GM12878 (cell line): ENCODE results near the gene DEPDC1B. TPM values are rescaled to one million over a fixed set of nuclear protein-coding genes. Genes with fewer than 3 reads are reported as not detected.

Source experiments
- ATAC-seq: fragments of 200-7000 bp; cut with Tn5 transposase; 3 replicates; pipeline ENCODE4 v1.9.1; 2020; ENCODE audit warnings: mild to moderate bottlenecking, moderate library complexity
- BruUV-seq: library from RNA; stranded (reverse); fragments of 400-500 nt; replicated peaks from 2 replicates; lab custom pipeline; 2021; lab: Mats Ljungman, UMichigan
- CTCF ChIA-PET: fragments of 300-600 bp; sonication (Branson Sonifier 250); formaldehyde crosslinking; extraction: SDS; loops from one replicate; lab custom pipeline; 2021; ENCODE audit warnings: inconsistent platforms; lab: Yijun Ruan, JAX
- POLR2A ChIA-PET: fragments of 350-600 bp; formaldehyde crosslinking; extraction: SDS; loops from one replicate; lab custom pipeline; 2021; ENCODE audit warnings: inconsistent platforms; lab: Charles Lee
- RAD21 ChIA-PET: fragments of 300-600 bp; sonication (Branson Sonifier 250); formaldehyde crosslinking; loops from one replicate; lab custom pipeline; 2023; ENCODE audit warnings: antibody characterized with exemption; ENCODE audit not compliant: unreplicated experiment; lab: Charles Lee
- SMC1A ChIA-PET: fragments of 300-600 bp; sonication (Branson Sonifier 250); formaldehyde crosslinking; loops from one replicate; lab custom pipeline; 2023; ENCODE audit not compliant: unreplicated experiment, uncharacterized antibody; lab: Charles Lee
- DNase-seq: peaks from one replicate; pipeline ENCODE4 v3.0.0-alpha.2; 2011; ENCODE audit warnings: low read depth, low spot score
- FAIRE-seq: peaks from 3 replicates; lab custom pipeline; 2011; peaks lifted over from hg19 to GRCh38; lab: Jason Lieb, UNC
- H2AFZ ChIP-seq: 2 replicates; pipeline ENCODE4 v1.6.0; 2011; ENCODE audit warnings: low read depth, low read length, control low read depth; ENCODE audit not compliant: control insufficient read depth
- H3K27ac ChIP-seq: 2 replicates; pipeline ENCODE4 v1.5.1; 2011; ENCODE audit warnings: control low read depth; ENCODE audit not compliant: control insufficient read depth, insufficient read depth
- H3K27me3 ChIP-seq, 2 experiments: replicated peaks in 1 of 2; 2 replicates each; pipeline versions ENCODE4 v1.6.0 to v1.6.1; 2011; ENCODE audit warnings: low read length in 1 of 2; ENCODE audit not compliant: control insufficient read depth in 2 of 2, insufficient read depth in 2 of 2
- H3K36me3 ChIP-seq, 2 experiments: 2 replicates each; pipeline ENCODE4 v1.5.1; 2011; ENCODE audit warnings: low read length in 1 of 2; ENCODE audit not compliant: control insufficient read depth in 2 of 2, insufficient read depth in 2 of 2
- H3K4me1 ChIP-seq: 2 replicates; pipeline ENCODE4 v1.6.1; 2011; ENCODE audit warnings: mild to moderate bottlenecking, low read length, moderate library complexity, mixed read lengths; ENCODE audit not compliant: control insufficient read depth, insufficient read depth
- H3K4me2 ChIP-seq: 2 replicates; pipeline ENCODE4 v1.6.0; 2011; ENCODE audit warnings: control low read depth; ENCODE audit not compliant: control insufficient read depth, insufficient read depth
- H3K4me3 ChIP-seq: fragments of 200-600 bp; sonication (generic); 2 replicates; pipeline ENCODE4 v1.5.1; 2016
- H3K79me2 ChIP-seq: 2 replicates; pipeline ENCODE4 v1.6.0; 2011; ENCODE audit warnings: low read length; ENCODE audit not compliant: control insufficient read depth, insufficient read depth
- H3K9ac ChIP-seq: 2 replicates; pipeline ENCODE4 v1.8.0; 2011; ENCODE audit warnings: low read length, control low read depth, mixed read lengths; ENCODE audit not compliant: control insufficient read depth, insufficient read depth
- H3K9me3 ChIP-seq: replicated peaks from 3 replicates; pipeline ENCODE4 v1.5.1; 2011; ENCODE audit warnings: mild to moderate bottlenecking, low read length; ENCODE audit not compliant: control insufficient read depth, insufficient read depth
- H4K20me1 ChIP-seq: 2 replicates; pipeline ENCODE4 v1.6.0; 2011; ENCODE audit not compliant: control insufficient read depth, insufficient read depth
- BMI1 ChIP-seq: fragments of 450-650 bp; IDR thresholded peaks from 2 replicates; pipeline ENCODE4 v1.6.1; 2016; ENCODE audit warnings: mild to moderate bottlenecking, moderate library complexity, borderline replicate concordance
- CBX3 ChIP-seq: fragments of 200-600 bp; sonication (generic); IDR thresholded peaks from 2 replicates; pipeline ENCODE4 v1.6.1; 2016; ENCODE audit warnings: low read depth, borderline replicate concordance
- CEBPB ChIP-seq, 2 experiments: fragments of 150-350 bp in 1 of 2; IDR thresholded peaks; 2 replicates each; pipeline ENCODE4 v1.6.1; 2012 to 2014; ENCODE audit warnings: low read depth in 2 of 2, low read length in 2 of 2, borderline replicate concordance in 1 of 2, inconsistent platforms in 1 of 2
- CHD1 ChIP-seq: IDR thresholded peaks from 2 replicates; pipeline ENCODE4 v1.6.1; 2012; ENCODE audit warnings: low read depth, low read length, improper control_type of control experiment
- CREM ChIP-seq: IDR thresholded peaks from 2 replicates; pipeline ENCODE4 v1.6.1; 2014; ENCODE audit warnings: antibody characterized with exemption, low read depth
- EED ChIP-seq: sonication (generic); IDR thresholded peaks from 2 replicates; pipeline ENCODE4 v1.6.1; 2016; ENCODE audit warnings: antibody characterized with exemption, low read depth
- MTA2 ChIP-seq: fragments of 450-650 bp; IDR thresholded peaks from 2 replicates; pipeline ENCODE4 v1.6.1; 2016; ENCODE audit warnings: low read depth, mild to moderate bottlenecking, moderate library complexity
- PAX5 ChIP-seq: IDR thresholded peaks from 2 replicates; pipeline ENCODE4 v1.6.1; 2011; ENCODE audit warnings: low read depth, low read length, borderline replicate concordance
- POLR2AphosphoS2 ChIP-seq: IDR thresholded peaks from 2 replicates; pipeline ENCODE4 v1.6.1; 2011; ENCODE audit warnings: low read depth, mild to moderate bottlenecking, low read length, improper control_type of control experiment, moderate library complexity
- RELA ChIP-seq: fragments of 450-650 bp; IDR thresholded peaks from 2 replicates; pipeline ENCODE4 v1.8.0; 2014; ENCODE audit warnings: borderline replicate concordance; ENCODE audit not compliant: partially characterized antibody
- SIX5 ChIP-seq: IDR thresholded peaks from 2 replicates; pipeline ENCODE4 v1.6.1; 2011; ENCODE audit warnings: mild to moderate bottlenecking, low read depth, low read length, moderate library complexity; ENCODE audit not compliant: severe bottlenecking
- SPI1 ChIP-seq: IDR thresholded peaks from 2 replicates; pipeline ENCODE4 v1.6.1; 2011; ENCODE audit warnings: low read depth, mild to moderate bottlenecking, low read length, moderate library complexity, borderline replicate concordance; ENCODE audit not compliant: insufficient read depth
- STAT3 ChIP-seq: IDR thresholded peaks from 2 replicates; pipeline ENCODE4 v1.6.1; 2011; ENCODE audit warnings: low read depth, low read length, improper control_type of control experiment
- TAF1 ChIP-seq: IDR thresholded peaks from 2 replicates; pipeline ENCODE4 v1.6.1; 2011; ENCODE audit warnings: mild to moderate bottlenecking, low read depth, low read length, borderline replicate concordance
- YY1 ChIP-seq: IDR thresholded peaks from 2 replicates; pipeline ENCODE4 v1.6.1; 2011; ENCODE audit warnings: low read depth, mild to moderate bottlenecking, low read length
- WGBS: methylation state at CpG from one replicate; pipeline ENCODE4 v1.1.6; 2016; ENCODE audit warnings: low lambda C conversion rate; ENCODE audit not compliant: insufficient replicate concordance, insufficient coverage; ENCODE audit errors: missing lambda C conversion rate; 5-methylcytosine and 5-hydroxymethylcytosine counted together
- in situ Hi-C: fragments of 300-500 bp; cut with MboI; formaldehyde crosslinking; loops from 9 replicates; pipeline ENCODE4 v1.14.3; 2018; ENCODE audit warnings: mixed read lengths
- intact Hi-C: fragments of 100-400 bp; cut with micrococcal nuclease; formaldehyde crosslinking; loops from one replicate; pipeline ENCODE4 v1.14.2; 2022; ENCODE audit not compliant: unreplicated experiment
- polyA plus RNA-seq, 11 experiments: library from polyadenylated mRNA; depleted of rRNA in 4 of 11; unstranded in 6 of 11; stranded (reverse) in 5 of 11; fragments of >200 nt; fragmentation: Nextera tagmentation in 4 of 11; fragmentation: Illumina TruSeq in 1 of 11; extraction: Ambion mirVana in 4 of 11; extraction: Trizol in 1 of 11; gene quantifications; 1 replicate in 1 of 11; 2 replicates in 10 of 11; pipeline versions ENCODE4 v1.2.1 to v1.2.3, GENCODE V29; 2011 to 2016; ENCODE audit warnings: inconsistent platforms in 2 of 11, missing spikeins in 2 of 11, low read depth in 1 of 11
- total RNA-seq, 4 experiments: library from RNA; depleted of rRNA in 3 of 4; stranded (reverse); fragments of >200 nt in 3 of 4; fragmentation: Illumina TruSeq in 1 of 4; extraction: Trizol in 1 of 4; gene quantifications; 2 replicates each; pipeline versions ENCODE4 v1.2.1 to v1.2.3, GENCODE V29; 2013 to 2021
- TF ChIP-seq, protein P1 (sequence below): IDR thresholded peaks from 2 replicates; pipeline ENCODE4 v1.6.1; 2011; ENCODE audit warnings: low read depth, low read length, improper control_type of control experiment, borderline replicate concordance
- TF ChIP-seq, protein P2 (sequence below): IDR thresholded peaks from 2 replicates; pipeline ENCODE4 v1.6.1; 2012; ENCODE audit warnings: low read depth, low read length, improper control_type of control experiment
- TF ChIP-seq, protein P3 (sequence below): fragments of 150-350 bp; IDR thresholded peaks from 2 replicates; pipeline ENCODE4 v1.6.1; 2016; ENCODE audit warnings: low read depth, low read length
- TF ChIP-seq, protein P4 (sequence below), 3 experiments: IDR thresholded peaks in 2 of 3; conservative IDR thresholded peaks in 1 of 3; 2 replicates each; pipeline ENCODE4 v1.5.1; 2011; ENCODE audit warnings: low read depth in 3 of 3, low read length in 3 of 3, mild to moderate bottlenecking in 3 of 3, control low read depth in 2 of 3, moderate library complexity in 2 of 3, inconsistent platforms in 1 of 3, mixed read lengths in 1 of 3; ENCODE audit not compliant: control insufficient read depth in 2 of 3, insufficient read depth in 1 of 3; ENCODE audit errors: extremely low read depth in 1 of 3

Gene DEPDC1B
- total and polyA plus RNA-seq, 10 of the 15 experiments (the other 5 are each of a cell fraction or from before 2014, with no cell fraction given), result 29.7 to 56.5 (median 35.5) TPM

- H3K4me2 ChIP-seq, result no peak overlapping the region
- CTCF ChIA-PET, result no interaction called here
- no peaks in the 10 kb centered on the region; a peak in 1 of 4 replicates for H3K27me3 ChIP-seq
- SMC1A ChIA-PET, result no interaction called here
- ATAC-seq, result no peak
- no peak overlapping the region for H3K27ac ChIP-seq
- peaks cover 3% of the 10 kb centered on the region; the same call in 2 of the 3 replicates for H3K9me3 ChIP-seq
- H3K36me3 ChIP-seq, result no peaks in the 10 kb centered on the region
- no peak overlapping the region for H3K9ac ChIP-seq
- POLR2A ChIA-PET, result no interaction called here
- in situ Hi-C loops, result no loop called here
- no peak overlapping the region for H3K4me3 ChIP-seq
- no peaks in the 10 kb centered on the region for H4K20me1 ChIP-seq
- H3K79me2 ChIP-seq, result no peaks in the 10 kb centered on the region
- RAD21 ChIA-PET, result no interaction called here
- no peak for FAIRE-seq
- H3K4me1 ChIP-seq, result no peaks in the 10 kb centered on the region
- no peak for DNase-seq
- 67% methylated on average over 6 of the region's 6 CpGs for WGBS
- no TSS peak for BruUV-seq
- H2AFZ ChIP-seq, result no peak overlapping the region
- intact Hi-C loops, result no loop called here
- TF ChIP-seq CBX3 (no peak), CHD1 (no peak), SIX5 (no peak), POLR2AphosphoS2 (no peak), SPI1 (no peak), CREM (no peak), RELA (no peak), TAF1 (no peak), MTA2 (no peak), PAX5 (no peak), CEBPB (IDR thresholded peaks at IDR 0.05; ENCODE audit: borderline replicate concordance in 1 of 2, low read depth in 2 of 2, low read length in 2 of 2) (no peak), BMI1 (no peak), STAT3 (no peak), YY1 (no peak), EED (no peak)
- TF ChIP-seq, protein P1, sequence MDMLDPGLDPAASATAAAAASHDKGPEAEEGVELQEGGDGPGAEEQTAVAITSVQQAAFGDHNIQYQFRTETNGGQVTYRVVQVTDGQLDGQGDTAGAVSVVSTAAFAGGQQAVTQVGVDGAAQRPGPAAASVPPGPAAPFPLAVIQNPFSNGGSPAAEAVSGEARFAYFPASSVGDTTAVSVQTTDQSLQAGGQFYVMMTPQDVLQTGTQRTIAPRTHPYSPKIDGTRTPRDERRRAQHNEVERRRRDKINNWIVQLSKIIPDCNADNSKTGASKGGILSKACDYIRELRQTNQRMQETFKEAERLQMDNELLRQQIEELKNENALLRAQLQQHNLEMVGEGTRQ, result no peak
- TF ChIP-seq, protein P2, sequence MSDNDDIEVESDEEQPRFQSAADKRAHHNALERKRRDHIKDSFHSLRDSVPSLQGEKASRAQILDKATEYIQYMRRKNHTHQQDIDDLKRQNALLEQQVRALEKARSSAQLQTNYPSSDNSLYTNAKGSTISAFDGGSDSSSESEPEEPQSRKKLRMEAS, result no peak
- TF ChIP-seq, protein P3, sequence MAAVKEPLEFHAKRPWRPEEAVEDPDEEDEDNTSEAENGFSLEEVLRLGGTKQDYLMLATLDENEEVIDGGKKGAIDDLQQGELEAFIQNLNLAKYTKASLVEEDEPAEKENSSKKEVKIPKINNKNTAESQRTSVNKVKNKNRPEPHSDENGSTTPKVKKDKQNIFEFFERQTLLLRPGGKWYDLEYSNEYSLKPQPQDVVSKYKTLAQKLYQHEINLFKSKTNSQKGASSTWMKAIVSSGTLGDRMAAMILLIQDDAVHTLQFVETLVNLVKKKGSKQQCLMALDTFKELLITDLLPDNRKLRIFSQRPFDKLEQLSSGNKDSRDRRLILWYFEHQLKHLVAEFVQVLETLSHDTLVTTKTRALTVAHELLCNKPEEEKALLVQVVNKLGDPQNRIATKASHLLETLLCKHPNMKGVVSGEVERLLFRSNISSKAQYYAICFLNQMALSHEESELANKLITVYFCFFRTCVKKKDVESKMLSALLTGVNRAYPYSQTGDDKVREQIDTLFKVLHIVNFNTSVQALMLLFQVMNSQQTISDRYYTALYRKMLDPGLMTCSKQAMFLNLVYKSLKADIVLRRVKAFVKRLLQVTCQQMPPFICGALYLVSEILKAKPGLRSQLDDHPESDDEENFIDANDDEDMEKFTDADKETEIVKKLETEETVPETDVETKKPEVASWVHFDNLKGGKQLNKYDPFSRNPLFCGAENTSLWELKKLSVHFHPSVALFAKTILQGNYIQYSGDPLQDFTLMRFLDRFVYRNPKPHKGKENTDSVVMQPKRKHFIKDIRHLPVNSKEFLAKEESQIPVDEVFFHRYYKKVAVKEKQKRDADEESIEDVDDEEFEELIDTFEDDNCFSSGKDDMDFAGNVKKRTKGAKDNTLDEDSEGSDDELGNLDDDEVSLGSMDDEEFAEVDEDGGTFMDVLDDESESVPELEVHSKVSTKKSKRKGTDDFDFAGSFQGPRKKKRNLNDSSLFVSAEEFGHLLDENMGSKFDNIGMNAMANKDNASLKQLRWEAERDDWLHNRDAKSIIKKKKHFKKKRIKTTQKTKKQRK, result no peak
- TF ChIP-seq, protein P4, sequence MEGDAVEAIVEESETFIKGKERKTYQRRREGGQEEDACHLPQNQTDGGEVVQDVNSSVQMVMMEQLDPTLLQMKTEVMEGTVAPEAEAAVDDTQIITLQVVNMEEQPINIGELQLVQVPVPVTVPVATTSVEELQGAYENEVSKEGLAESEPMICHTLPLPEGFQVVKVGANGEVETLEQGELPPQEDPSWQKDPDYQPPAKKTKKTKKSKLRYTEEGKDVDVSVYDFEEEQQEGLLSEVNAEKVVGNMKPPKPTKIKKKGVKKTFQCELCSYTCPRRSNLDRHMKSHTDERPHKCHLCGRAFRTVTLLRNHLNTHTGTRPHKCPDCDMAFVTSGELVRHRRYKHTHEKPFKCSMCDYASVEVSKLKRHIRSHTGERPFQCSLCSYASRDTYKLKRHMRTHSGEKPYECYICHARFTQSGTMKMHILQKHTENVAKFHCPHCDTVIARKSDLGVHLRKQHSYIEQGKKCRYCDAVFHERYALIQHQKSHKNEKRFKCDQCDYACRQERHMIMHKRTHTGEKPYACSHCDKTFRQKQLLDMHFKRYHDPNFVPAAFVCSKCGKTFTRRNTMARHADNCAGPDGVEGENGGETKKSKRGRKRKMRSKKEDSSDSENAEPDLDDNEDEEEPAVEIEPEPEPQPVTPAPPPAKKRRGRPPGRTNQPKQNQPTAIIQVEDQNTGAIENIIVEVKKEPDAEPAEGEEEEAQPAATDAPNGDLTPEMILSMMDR (IDR thresholded peaks at IDR 0.05 in 2 of 3, conservative IDR thresholded peaks at IDR 0.05 in 1 of 3; ENCODE audit: control insufficient read depth in 2 of 3, extremely low read depth in 1 of 3, insufficient read depth in 1 of 3, low read depth in 3 of 3, low read length in 3 of 3), result no peak
Measured at GRCh38 chr5:60744682-60745081, 44.7 kb upstream of the DEPDC1B start.
